Activated naive CD4-positive, alpha-beta T cell treated with anti-CD3 and anti-CD28 coated beads, Interleukin-2, amount 50 U/mL, for 72 hours (primary cell): Measurements from ENCODE around the gene ZNF438. TPM values are rescaled to one million over a fixed set of nuclear protein-coding genes. Genes with fewer than 3 reads are reported as not detected.
"Not testable (repeated sequence)": the region's sequence is repeated elsewhere in the genome, so short reads cannot be mapped to it uniquely, and the experiment has no call there.

ENCODE experiments used
- ATAC-seq, 2 donors: fragments of 150-1000 bp; cut with Tn5 transposase; 2 replicates each; pipeline ENCODE4 v1.10.0; 2021; ENCODE audit warnings: mild to moderate bottlenecking in 2 of 2, moderate library complexity in 2 of 2
- DNase-seq, 2 donors: peaks; one replicate each; pipeline ENCODE4 v3.0.0; 2021 to 2022; ENCODE audit warnings: low spot score in 2 of 2
- H3K27ac Mint-ChIP-seq, 2 donors: one replicate each; pipeline ENCODE4 v1.8.0; 2022; ENCODE audit warnings: mild to moderate bottlenecking in 2 of 2, mixed read lengths in 2 of 2
- H3K36me3 Mint-ChIP-seq, 2 donors: one replicate each; pipeline ENCODE4 v1.8.0; 2022; ENCODE audit warnings: mixed read lengths in 2 of 2
- H3K9me3 Mint-ChIP-seq, 2 donors: one replicate each; pipeline ENCODE4 v1.8.0; 2022; ENCODE audit warnings: mixed read lengths in 2 of 2
- total RNA-seq, 2 donors: library from RNA; stranded (reverse); gene quantifications; one replicate each; pipeline ENCODE4 v1.2.3, GENCODE V29; 2022

ZNF438 gene
- total RNA-seq, 2 donors from 2014 or later: 3.7 to 4.2 TPM

DNA sequence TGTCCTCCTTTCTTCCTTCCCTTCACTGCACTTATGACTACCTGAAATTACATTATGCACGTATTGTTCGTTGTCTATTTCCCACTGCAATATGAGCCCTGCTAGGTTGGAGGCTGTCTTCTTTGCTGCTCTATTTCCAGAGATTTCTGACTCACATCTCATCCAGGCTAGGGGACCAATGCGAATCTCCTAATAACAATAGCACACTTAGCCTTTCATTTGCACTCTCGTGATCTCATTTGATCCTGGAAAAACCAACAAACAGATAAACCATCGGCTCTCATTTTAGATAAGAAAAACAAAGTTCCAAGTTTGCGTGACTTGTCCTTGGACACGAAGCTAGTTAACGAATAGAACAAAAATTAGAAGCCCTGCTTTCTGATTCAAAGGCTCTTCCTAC is 1.4 kb downstream of the ZNF438 start:
- no peak for DNase-seq
- Mint-ChIP-seq H3K36me3 (no peaks in the 10 kb centered on the region), H3K27ac (no peak overlapping the region)

GRCh38 chr10:31028081-31028480 is 3.6 kb downstream of the ZNF438 start:
- H3K9me3 Mint-ChIP-seq: no peaks in the 10 kb centered on the region
- ATAC-seq (no peak), DNase-seq (no peak)
- H3K36me3 Mint-ChIP-seq: no peaks in the 10 kb centered on the region
- H3K27ac Mint-ChIP-seq: no peak overlapping the region

More for the DNA sequence above, 1.4 kb downstream of the ZNF438 start:
- no peak for ATAC-seq
- no peaks in the 10 kb centered on the region for H3K9me3 Mint-ChIP-seq

DNA sequence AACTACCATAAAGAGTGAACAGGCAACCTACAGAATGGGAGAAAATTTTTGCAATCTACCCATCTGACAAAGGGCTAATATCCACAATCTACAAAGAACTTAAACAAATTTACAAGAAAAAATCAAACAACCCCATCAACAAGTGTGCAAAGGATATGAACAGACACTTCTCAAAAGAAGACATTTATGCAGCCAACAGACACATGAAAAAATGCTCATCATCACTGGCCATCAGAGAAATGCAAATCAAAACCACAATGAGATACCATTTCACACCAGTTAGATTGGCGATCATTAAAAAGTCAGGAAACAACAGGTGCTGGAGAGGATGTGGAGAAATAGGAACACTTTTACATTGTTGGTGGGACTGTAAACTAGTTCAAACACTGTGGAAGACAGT is 5.4 kb downstream of the ZNF438 start:
- H3K9me3 Mint-ChIP-seq, DNase-seq, H3K36me3 Mint-ChIP-seq, H3K27ac Mint-ChIP-seq, ATAC-seq: not testable (repeated sequence)

- DNase-seq (no peak), ATAC-seq (no peak)
- no peak overlapping the region for H3K27ac Mint-ChIP-seq
- no peaks in the 10 kb centered on the region for H3K36me3 Mint-ChIP-seq
- no peaks in the 10 kb centered on the region for H3K9me3 Mint-ChIP-seq
Measured at GRCh38 chr10:31025142-31025541, 6.5 kb downstream of the ZNF438 start.

DNA sequence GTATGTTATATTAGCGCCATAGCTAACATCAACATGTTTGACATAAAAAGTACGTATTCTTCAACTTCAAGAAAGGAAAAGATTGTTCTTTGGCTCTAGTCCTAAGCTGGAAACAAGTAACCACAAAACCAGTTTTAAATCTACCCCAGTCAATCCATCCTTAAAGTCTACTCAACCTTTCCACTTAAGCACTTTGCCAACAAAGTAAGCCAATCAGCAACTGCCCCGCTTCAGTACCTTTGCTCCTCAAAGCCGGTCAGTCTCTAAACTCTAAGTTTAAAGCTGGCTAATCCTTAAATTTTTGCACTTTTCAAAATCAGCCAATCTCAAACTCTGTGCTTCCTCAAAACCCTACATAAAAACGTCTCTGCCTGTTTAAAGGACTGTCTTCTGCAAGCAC is 8.1 kb downstream of the ZNF438 start:
- Mint-ChIP-seq H3K9me3 (no peaks in the 10 kb centered on the region), H3K36me3 (no peaks in the 10 kb centered on the region), H3K27ac (no peak overlapping the region)
- ATAC-seq (no peak), DNase-seq (no peak)

DNA sequence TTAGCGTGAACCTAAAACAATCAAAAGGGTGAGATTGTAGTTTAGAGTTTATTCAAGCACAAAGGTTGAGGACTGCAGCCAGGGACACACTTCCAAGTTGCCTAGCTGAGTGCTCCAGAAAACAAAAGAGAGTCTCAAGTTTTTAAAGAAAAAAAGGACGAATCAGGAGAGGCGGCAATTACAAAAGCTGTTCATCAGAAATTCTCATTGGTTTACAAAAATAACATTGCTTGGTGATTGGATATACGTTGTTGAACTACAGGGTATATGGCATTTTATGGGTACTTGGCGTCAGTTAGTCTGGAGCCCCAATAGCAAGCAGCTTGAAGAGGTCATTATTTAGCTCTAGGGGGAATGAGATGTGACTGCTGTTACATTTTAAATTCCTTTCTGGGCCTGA is 11.5 kb downstream of the ZNF438 start:
- Mint-ChIP-seq H3K27ac (no peak overlapping the region), H3K36me3 (no peaks in the 10 kb centered on the region), H3K9me3 (no peaks in the 10 kb centered on the region)
- ATAC-seq (no peak), DNase-seq (no peak)

DNA sequence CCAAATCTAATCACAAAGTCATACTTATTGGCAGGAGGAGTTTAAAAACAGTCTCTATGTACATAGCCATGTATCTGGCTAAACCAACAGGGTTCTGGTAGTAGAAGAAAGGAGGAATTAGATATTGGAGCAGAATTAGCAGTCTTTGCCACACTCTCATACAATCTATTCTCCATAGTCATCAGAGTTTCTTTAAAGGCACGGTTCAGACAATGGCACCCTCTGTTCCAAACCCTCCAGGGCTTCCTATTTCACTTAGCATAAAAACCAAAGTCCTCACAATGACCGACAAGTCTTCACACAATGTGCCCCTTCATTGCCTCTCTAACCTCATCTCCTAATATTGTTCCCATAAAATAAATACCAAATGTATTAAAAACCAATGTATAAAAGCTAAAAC is 12.7 kb downstream of the ZNF438 start:
- H3K36me3 Mint-ChIP-seq: peaks cover 0 to 3% of the 10 kb centered on the region in 2 donors
- H3K27ac Mint-ChIP-seq: no peak overlapping the region
- ATAC-seq (no peak), DNase-seq (no peak)
- no peaks in the 10 kb centered on the region for H3K9me3 Mint-ChIP-seq

DNA sequence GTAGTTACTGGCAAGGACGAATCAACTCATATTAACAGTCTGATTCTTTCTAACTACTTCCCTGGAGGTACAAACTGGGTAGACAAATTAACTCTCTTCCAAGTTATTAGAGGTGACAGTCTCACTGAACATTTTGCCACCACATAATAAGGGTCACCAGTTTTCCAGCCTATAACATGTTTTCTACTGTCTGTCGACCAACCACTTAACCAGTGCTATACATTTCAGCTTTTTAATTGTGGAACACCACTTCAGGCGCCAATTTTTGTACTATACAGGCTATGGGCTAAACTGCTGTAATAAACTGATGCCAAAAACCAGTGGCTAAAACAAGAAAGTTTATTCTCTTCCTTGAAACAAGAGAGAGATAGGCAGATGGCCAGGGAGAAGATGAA is 13.3 kb downstream of the ZNF438 start:
- DNase-seq (no peak), ATAC-seq (no peak)
- Mint-ChIP-seq H3K9me3 (peaks cover 0 to 5% of the 10 kb centered on the region in 2 donors), H3K36me3 (peaks cover 0 to 9% of the 10 kb centered on the region in 2 donors), H3K27ac (no peak overlapping the region)

- no peak overlapping the region for H3K27ac Mint-ChIP-seq
- no peak for DNase-seq
Measured at GRCh38 chr10:31017534-31018355, 13.9 kb downstream of the ZNF438 start.

GRCh38 chr10:31014161-31014875 is 17.3 kb downstream of the ZNF438 start:
- H3K36me3 Mint-ChIP-seq: peaks cover 0 to 9% of the 10 kb centered on the region in 2 donors
- H3K27ac Mint-ChIP-seq: no peak overlapping the region
- H3K9me3 Mint-ChIP-seq: peaks cover 3 to 5% of the 10 kb centered on the region in 2 donors
- DNase-seq (no peak), ATAC-seq (no peak)

More at GRCh38 chr10:31017534-31018355, 13.9 kb downstream of the ZNF438 start:
- no peak for ATAC-seq
- H3K36me3 Mint-ChIP-seq: peaks cover 0 to 9% of the 10 kb centered on the region in 2 donors
- peaks cover under 1 to 5% of the 10 kb centered on the region in 2 donors for H3K9me3 Mint-ChIP-seq

DNA sequence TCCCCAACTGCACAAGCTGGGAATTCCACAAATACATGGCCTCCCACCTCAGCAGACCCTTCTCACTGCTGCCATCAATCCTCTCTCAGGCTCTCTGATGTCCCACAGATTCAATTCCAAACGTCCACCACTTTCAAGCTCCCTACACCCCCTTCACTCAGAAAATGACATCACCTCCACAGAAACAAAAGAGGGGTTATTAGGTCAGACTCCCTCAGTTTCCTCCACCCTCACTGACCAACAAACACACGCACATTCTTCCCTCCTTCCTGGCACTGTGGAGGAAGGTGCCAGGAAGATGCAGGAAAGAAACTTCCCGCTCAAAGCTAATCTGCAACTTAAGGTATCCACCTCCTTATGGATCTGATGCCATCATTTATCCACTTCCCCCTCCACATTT is 18.3 kb downstream of the ZNF438 start:
- no peak for DNase-seq
- ATAC-seq: no peak
- Mint-ChIP-seq H3K9me3 (peaks cover 3 to 5% of the 10 kb centered on the region in 2 donors), H3K36me3 (peaks cover 0 to 9% of the 10 kb centered on the region in 2 donors), H3K27ac (no peak overlapping the region)

DNA sequence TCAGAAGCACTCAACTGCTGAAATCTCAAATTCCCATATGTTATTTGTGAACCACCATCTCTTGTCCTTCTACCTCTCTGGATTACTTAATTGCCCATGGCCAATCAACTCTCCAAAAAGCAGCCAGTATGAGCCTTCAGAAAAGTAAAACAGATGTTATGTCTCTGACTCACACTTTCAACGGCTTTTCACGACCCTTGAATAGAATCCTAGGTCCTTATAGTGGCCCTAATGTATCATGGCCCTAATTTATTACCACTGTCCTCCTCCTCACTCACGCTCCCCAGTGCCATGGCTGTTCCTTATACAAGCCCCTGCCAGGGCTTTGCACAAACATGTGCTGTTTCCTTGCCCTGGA is 20.0 kb downstream of the ZNF438 start:
- Mint-ChIP-seq H3K9me3 (peaks cover 3 to 5% of the 10 kb centered on the region in 2 donors), H3K36me3 (peaks cover 0 to 9% of the 10 kb centered on the region in 2 donors), H3K27ac (no peak overlapping the region)
- ATAC-seq: no peak
- no peak for DNase-seq

DNA sequence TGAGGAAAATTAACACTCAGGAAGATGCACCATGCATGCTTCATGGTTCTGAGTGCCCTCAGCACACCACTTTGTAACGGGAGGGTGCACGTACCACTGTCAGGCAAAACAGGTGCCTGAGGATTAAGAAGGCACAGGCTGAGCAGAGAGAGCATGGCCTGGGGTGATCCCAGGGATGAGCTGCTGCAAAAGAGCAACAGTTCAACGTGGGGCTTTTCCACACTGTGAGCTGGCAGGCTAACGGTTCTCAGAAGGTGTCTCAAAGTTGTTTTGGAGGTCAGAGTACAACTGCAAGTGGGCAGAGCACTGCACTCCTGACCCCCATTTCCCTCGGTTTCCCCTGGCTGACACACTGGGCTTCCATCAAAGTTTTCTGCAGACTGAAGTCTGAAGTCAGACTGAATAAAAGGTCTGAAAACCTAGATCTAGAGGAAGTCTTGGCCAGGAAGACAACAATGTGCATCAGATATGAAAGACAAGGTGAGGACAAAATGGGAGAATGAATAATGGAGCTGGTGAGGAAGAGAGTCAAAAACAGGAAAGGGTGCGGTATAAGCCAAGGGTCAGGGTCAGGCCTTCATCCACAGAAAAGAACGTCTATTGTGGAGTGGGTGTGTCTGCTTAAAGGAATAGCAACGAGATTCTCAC is 20.5 kb downstream of the ZNF438 start:
- no peak for ATAC-seq
- peaks cover 0 to 9% of the 10 kb centered on the region in 2 donors for H3K36me3 Mint-ChIP-seq

DNA sequence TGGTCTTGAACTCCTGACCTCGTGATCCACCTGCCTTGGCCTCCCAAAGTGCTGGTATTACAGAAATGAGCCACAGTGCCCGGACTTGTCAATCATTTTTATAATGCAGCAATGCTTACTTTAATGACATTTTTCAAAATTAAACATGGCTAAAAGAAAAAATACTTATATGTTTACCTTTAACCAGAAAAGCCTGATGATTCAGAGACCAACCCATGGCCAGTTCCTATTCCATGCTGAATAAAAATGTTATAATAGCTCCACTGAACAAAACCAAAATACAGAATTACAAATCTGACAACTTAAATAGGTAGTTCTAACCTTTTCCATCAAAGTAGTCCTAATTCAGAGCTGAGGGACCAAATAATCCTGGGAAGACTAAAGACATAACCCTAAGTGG is 21.6 kb downstream of the ZNF438 start:
- ATAC-seq (no peak), DNase-seq (no peak)
- H3K9me3 Mint-ChIP-seq: peaks cover 3 to 5% of the 10 kb centered on the region in 2 donors
- H3K36me3 Mint-ChIP-seq: peaks cover 0 to 9% of the 10 kb centered on the region in 2 donors
- no peak overlapping the region for H3K27ac Mint-ChIP-seq

More for the DNA sequence above, 20.5 kb downstream of the ZNF438 start:
- no peak for DNase-seq
- Mint-ChIP-seq H3K9me3 (peaks cover 3 to 5% of the 10 kb centered on the region in 2 donors), H3K27ac (no peak overlapping the region)

GRCh38 chr10:31005895-31006294 is 25.8 kb downstream of the ZNF438 start:
- H3K27ac Mint-ChIP-seq: no peak overlapping the region
- DNase-seq: no peak
- peaks cover 0 to 14% of the 10 kb centered on the region in 2 donors for H3K36me3 Mint-ChIP-seq
- ATAC-seq: no peak
- H3K9me3 Mint-ChIP-seq: peaks cover 0 to 15% of the 10 kb centered on the region in 2 donors

- Mint-ChIP-seq H3K9me3 (peaks cover 0 to 19% of the 10 kb centered on the region in 2 donors), H3K36me3 (peaks cover 0 to 14% of the 10 kb centered on the region in 2 donors), H3K27ac (peak overlapping the region in 1 of 2 donors; percentile 0)
- ATAC-seq: peak; percentile 45 to 80
- DNase-seq: no peak
Measured at GRCh38 chr10:31004611-31005193, 27.0 kb downstream of the ZNF438 start.

DNA sequence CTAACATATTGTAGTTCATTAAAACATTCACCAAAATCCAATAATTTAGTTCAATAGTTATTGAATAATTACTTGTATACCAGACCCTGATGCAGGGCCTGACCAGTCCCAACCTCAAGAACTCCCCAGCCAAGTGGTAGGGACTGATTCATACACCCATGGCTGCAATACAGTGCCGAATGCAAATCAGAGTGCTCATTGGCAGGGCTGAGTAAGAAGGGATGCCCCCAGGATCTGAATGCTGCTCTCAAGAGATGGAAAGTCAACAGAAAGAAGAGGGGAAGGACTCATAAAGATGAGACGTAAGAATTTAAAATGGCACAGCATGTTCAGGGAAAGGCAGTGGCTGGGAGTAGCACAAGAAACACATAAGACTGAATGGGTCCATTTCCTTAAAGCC is 29.9 kb downstream of the ZNF438 start:
- DNase-seq (no peak), ATAC-seq (peak in 1 of 2 donors; percentile 28)
- Mint-ChIP-seq H3K36me3 (peaks cover 0 to 15% of the 10 kb centered on the region in 2 donors), H3K9me3 (peaks cover 0 to 23% of the 10 kb centered on the region in 2 donors), H3K27ac (no peak overlapping the region)
